Endothelial cell of umbilical vein (primary cell): ENCODE measurements around the gene COMMD10.

ENCODE experiments used
- EZH2 ChIP-seq: IDR thresholded peaks from 2 replicates; pipeline ENCODE4 v1.6.1; 2012; ENCODE audit warnings: borderline replicate concordance, low read depth, mild to moderate bottlenecking, moderate library complexity, low read length, inconsistent platforms; ENCODE audit not compliant: severe bottlenecking
- GATA2 ChIP-seq: IDR thresholded peaks from 2 replicates; pipeline ENCODE4 v1.7.0; 2011; ENCODE audit warnings: low read depth, mild to moderate bottlenecking, moderate library complexity, mixed read lengths, low read length; ENCODE audit not compliant: insufficient read length, insufficient read depth
- POLR2A ChIP-seq: IDR thresholded peaks from 2 replicates; pipeline ENCODE4 v1.6.1; 2012; ENCODE audit warnings: low read depth, mild to moderate bottlenecking, control low read depth, low read length

- TF ChIP-seq EZH2 (no peak), POLR2A (no peak), GATA2 (no peak)
Measured at GRCh38 chr5:116130976-116131375, 46.2 kb downstream of the COMMD10 start.
